Measurements from ENCODE around the gene FSD2.

The FSD2 gene

DNA sequence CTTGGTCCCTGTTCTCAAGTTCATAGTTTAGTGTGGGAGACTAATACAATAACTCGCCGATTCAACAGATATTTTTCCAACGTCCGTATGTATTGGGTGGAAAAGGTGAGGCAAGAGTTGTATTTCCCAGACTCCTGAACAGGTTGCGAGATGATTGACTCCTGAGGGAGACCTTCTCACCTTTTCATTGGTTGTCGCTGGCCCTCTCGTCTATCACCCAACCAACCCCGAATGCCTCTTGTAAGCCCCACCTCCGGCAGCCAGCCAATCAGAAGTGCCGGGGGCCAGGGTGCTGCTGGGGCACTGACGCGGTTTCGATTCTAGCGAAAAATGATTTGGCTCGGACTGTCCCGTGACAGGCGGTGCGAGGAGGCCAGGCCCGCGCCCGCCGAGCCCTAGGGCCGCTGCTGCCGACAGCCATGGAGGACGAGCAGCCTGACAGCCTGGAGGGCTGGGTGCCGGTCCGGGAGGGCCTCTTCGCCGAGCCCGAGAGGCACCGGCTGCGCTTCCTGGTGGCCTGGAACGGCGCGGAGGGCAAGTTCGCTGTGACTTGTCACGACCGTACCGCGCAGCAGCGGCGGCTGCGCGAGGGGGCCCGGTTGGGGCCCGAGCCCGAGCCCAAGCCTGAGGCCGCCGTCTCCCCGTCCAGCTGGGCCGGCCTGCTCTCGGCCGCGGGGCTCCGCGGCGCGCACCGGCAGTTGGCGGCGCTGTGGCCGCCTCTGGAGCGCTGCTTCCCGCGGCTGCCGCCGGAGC lies 3.6 kb upstream of the FSD2 start, which contains the start of gene WHAMM:
Gene WHAMM, plus strand, starts transcription at position 321 of the 753 bp plus-strand sequence. Its CDS starts 99 bp downstream, at position 420.
- H3K27ac ChIP-seq (ENCODE audit: low read depth, low read length): peak within 1 kb of the TSS; percentile 80
- peaks cover 31% of the 10 kb centered on the region for H3K36me3 ChIP-seq (ENCODE audit: control insufficient read depth, low read length)
- no peaks in the 10 kb centered on the region for H3K27me3 ChIP-seq (ENCODE audit: control insufficient read depth, low read length)
- H3K4me3 ChIP-seq (ENCODE audit: low read length): peak within 1 kb of the TSS; percentile 92
- peaks cover 34% of the 10 kb centered on the region for H3F3A ChIP-seq (ENCODE audit: control insufficient read depth, insufficient read depth)
- H3K9me3 ChIP-seq (ENCODE audit: control insufficient read depth, insufficient read depth, low read length): no peaks in the 10 kb centered on the region
- H3K4me2 ChIP-seq (ENCODE audit: low read length): peak within 1 kb of the TSS; percentile 79
- H4K20me1 ChIP-seq (ENCODE audit: control insufficient read depth, insufficient read depth, low read depth, low read length): peaks cover 4% of the 10 kb centered on the region; the same call in 1 of the 2 replicates
- TF ChIP-seq EZH2phosphoT487 (IDR thresholded peaks at IDR 0.05; ENCODE audit: borderline replicate concordance, low read length): no peak
- TF ChIP-seq, protein P1, sequence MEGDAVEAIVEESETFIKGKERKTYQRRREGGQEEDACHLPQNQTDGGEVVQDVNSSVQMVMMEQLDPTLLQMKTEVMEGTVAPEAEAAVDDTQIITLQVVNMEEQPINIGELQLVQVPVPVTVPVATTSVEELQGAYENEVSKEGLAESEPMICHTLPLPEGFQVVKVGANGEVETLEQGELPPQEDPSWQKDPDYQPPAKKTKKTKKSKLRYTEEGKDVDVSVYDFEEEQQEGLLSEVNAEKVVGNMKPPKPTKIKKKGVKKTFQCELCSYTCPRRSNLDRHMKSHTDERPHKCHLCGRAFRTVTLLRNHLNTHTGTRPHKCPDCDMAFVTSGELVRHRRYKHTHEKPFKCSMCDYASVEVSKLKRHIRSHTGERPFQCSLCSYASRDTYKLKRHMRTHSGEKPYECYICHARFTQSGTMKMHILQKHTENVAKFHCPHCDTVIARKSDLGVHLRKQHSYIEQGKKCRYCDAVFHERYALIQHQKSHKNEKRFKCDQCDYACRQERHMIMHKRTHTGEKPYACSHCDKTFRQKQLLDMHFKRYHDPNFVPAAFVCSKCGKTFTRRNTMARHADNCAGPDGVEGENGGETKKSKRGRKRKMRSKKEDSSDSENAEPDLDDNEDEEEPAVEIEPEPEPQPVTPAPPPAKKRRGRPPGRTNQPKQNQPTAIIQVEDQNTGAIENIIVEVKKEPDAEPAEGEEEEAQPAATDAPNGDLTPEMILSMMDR (IDR thresholded peaks at IDR 0.05; ENCODE audit: low read depth, low read length, poor library complexity, severe bottlenecking): no peak
- H3K4me1 ChIP-seq (ENCODE audit: control insufficient read depth, low read length): peaks cover 52% of the 10 kb centered on the region
- no peaks in the 10 kb centered on the region for H3K9me2 ChIP-seq (replicated peaks; ENCODE audit: control insufficient read depth, low read length)
- H3K79me2 ChIP-seq (ENCODE audit: control insufficient read depth, low read length): peaks cover 49% of the 10 kb centered on the region

DNA sequence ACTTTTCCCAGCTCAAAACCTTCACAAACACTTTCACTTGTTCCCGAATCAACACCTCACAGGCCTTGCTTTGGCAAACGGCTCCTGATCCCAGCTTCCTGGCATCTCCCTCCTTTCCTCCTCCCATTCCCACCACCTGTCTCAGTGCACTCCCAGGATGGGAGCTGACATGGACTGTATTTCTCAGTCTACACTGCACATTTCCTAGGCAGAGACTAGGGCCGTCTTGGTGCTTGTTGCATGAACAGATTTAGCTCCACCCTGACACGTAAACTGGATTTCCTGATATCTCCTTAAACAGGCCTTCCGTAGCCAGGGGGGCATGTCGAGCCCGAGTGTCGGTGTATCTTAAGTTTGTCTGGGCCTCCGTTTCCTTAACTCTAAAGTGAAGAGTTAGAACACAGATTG lies 2.8 kb upstream of the FSD2 start:
- TF ChIP-seq, protein P1 (IDR thresholded peaks at IDR 0.05; ENCODE audit: low read depth, low read length, poor library complexity, severe bottlenecking): no peak
- TF ChIP-seq EZH2phosphoT487 (IDR thresholded peaks at IDR 0.05; ENCODE audit: borderline replicate concordance, low read length): no peak
- Histone ChIP-seq H4K20me1 (ENCODE audit: control insufficient read depth, insufficient read depth, low read depth, low read length) (peaks cover 4% of the 10 kb centered on the region; the same call in 1 of the 2 replicates), H3K9me2 (replicated peaks; ENCODE audit: control insufficient read depth, low read length) (no peaks in the 10 kb centered on the region), H3K4me3 (ENCODE audit: low read length) (peak overlapping the region; percentile 92), H3K4me1 (ENCODE audit: control insufficient read depth, low read length) (peaks cover 52% of the 10 kb centered on the region), H3K79me2 (ENCODE audit: control insufficient read depth, low read length) (peaks cover 41% of the 10 kb centered on the region), H3K27me3 (ENCODE audit: control insufficient read depth, low read length) (no peaks in the 10 kb centered on the region), H3F3A (ENCODE audit: control insufficient read depth, insufficient read depth) (peaks cover 34% of the 10 kb centered on the region), H3K4me2 (ENCODE audit: low read length) (peak overlapping the region; percentile 79), H3K27ac (ENCODE audit: low read depth, low read length) (peak overlapping the region; percentile 80), H3K36me3 (ENCODE audit: control insufficient read depth, low read length) (peaks cover 23% of the 10 kb centered on the region), H3K9me3 (ENCODE audit: control insufficient read depth, insufficient read depth, low read length) (no peaks in the 10 kb centered on the region)

DNA sequence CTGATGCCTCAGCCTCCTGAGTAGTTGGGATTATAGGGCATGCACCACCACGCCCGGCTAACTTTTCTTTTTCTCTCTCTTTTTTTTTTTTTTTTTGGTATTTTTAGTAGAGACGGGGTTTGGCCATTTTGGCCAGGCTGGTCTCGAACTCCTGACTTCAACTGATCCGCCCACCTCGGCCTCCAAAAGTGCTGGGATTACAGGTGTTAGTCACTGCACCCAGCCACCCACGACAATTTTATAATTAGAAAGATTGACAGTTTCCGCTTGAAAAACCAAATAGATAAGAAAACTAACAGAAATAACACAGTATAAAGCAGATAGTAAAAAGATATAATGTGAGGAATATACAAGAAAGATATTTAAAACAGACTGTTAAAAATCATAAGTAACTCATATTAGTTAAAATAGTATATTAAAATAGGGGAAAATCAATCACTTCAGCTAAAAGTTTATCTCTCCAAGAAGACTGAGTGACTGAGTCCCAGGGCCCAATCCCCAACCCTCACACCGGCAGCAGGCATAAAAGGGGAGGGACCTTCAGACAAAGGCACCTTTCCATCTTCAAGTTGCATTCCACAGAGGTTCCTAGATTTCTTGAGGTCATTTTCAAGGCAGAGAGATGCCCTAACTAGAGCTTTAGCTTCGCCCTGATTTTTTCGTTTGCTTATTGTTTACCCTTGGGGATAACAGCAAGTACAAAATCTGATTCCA lies 2.2 kb upstream of the FSD2 start:
- peaks cover 52% of the 10 kb centered on the region for H3K4me1 ChIP-seq (ENCODE audit: control insufficient read depth, low read length)
- peak overlapping the region; percentile 92 for H3K4me3 ChIP-seq (ENCODE audit: low read length)
- peaks cover 17% of the 10 kb centered on the region for H3K36me3 ChIP-seq (ENCODE audit: control insufficient read depth, low read length)
- no peak for TF ChIP-seq EZH2phosphoT487 (IDR thresholded peaks at IDR 0.05; ENCODE audit: borderline replicate concordance, low read length)
- TF ChIP-seq, protein P1 (IDR thresholded peaks at IDR 0.05; ENCODE audit: low read depth, low read length, poor library complexity, severe bottlenecking): no peak
- H3K4me2 ChIP-seq (ENCODE audit: low read length): peak overlapping the region; percentile 79
- H3K79me2 ChIP-seq (ENCODE audit: control insufficient read depth, low read length): peaks cover 36% of the 10 kb centered on the region
- H3K27me3 ChIP-seq (ENCODE audit: control insufficient read depth, low read length): no peaks in the 10 kb centered on the region
- no peaks in the 10 kb centered on the region for H3K9me3 ChIP-seq (ENCODE audit: control insufficient read depth, insufficient read depth, low read length)
- peak overlapping the region; percentile 80 for H3K27ac ChIP-seq (ENCODE audit: low read depth, low read length)
- H3F3A ChIP-seq (ENCODE audit: control insufficient read depth, insufficient read depth): peaks cover 34% of the 10 kb centered on the region
- H4K20me1 ChIP-seq (ENCODE audit: control insufficient read depth, insufficient read depth, low read depth, low read length): peaks cover 4% of the 10 kb centered on the region; the same call in 1 of the 2 replicates
- no peaks in the 10 kb centered on the region for H3K9me2 ChIP-seq (replicated peaks; ENCODE audit: control insufficient read depth, low read length)

Data from DOHH2 (cell line).